ENCODE results near the gene CHN2. TPM values are rescaled to one million over a fixed set of nuclear protein-coding genes. Genes with fewer than 3 reads are reported as not detected.

CHN2 gene
- total and polyA plus RNA-seq, 2 donors (not counting 1 experiment from before 2014, with no cell fraction given), result 0.86 to 1.4 TPM

DNA sequence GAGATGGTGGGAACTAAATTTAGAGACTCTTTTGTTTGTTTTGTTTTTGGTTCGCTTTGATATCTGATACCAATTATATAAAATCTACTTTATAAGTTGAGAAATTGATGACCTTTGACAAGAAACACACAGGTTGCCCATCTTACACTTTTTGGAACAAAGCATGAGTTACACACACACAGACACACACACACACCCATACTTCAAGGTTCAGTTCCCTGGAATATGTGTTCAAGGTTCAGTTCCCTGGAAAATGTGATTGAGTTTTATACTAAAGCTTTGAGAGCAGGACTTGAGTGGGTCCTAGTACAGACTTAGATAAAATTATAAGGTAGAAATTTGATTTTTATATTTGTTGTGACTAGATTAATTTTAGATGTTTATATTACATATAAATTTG, 234.8 kb downstream of the CHN2 start:
- no peaks in the 10 kb centered on the region for H3K36me3 ChIP-seq (replicated peaks in 1 of 2; ENCODE audit: control extremely low read depth in 1 of 2, control insufficient read depth in 1 of 2, extremely low read depth in 1 of 2, insufficient read depth in 2 of 2, low read length in 1 of 2)
- H3K4me2 ChIP-seq (replicated peaks; ENCODE audit: low read depth, low read length, poor library complexity, severe bottlenecking), result no peak overlapping the region
- no peak overlapping the region for H2AFZ ChIP-seq (ENCODE audit: insufficient read depth, low read depth, low read length, poor library complexity, severe bottlenecking)
- Mint-ChIP-seq H3K4me3 (no peak overlapping the region), H3K9me3 (ENCODE audit: insufficient read depth) (no peaks in the 10 kb centered on the region), H3K4me1 (peaks cover 8% of the 10 kb centered on the region), H3K27ac (no peak overlapping the region), H3K27me3 (peaks cover 5% of the 10 kb centered on the region)
- TF ChIP-seq EZH2 (IDR thresholded peaks at IDR 0.05; ENCODE audit: borderline replicate concordance, insufficient read depth, low read depth, low read length, poor library complexity, severe bottlenecking), result no peak
- TF ChIP-seq, protein P1, sequence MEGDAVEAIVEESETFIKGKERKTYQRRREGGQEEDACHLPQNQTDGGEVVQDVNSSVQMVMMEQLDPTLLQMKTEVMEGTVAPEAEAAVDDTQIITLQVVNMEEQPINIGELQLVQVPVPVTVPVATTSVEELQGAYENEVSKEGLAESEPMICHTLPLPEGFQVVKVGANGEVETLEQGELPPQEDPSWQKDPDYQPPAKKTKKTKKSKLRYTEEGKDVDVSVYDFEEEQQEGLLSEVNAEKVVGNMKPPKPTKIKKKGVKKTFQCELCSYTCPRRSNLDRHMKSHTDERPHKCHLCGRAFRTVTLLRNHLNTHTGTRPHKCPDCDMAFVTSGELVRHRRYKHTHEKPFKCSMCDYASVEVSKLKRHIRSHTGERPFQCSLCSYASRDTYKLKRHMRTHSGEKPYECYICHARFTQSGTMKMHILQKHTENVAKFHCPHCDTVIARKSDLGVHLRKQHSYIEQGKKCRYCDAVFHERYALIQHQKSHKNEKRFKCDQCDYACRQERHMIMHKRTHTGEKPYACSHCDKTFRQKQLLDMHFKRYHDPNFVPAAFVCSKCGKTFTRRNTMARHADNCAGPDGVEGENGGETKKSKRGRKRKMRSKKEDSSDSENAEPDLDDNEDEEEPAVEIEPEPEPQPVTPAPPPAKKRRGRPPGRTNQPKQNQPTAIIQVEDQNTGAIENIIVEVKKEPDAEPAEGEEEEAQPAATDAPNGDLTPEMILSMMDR (IDR thresholded peaks at IDR 0.05), result no peak
- CTCF ChIA-PET, result interaction anchor here (1.5 kb wide), 1 partner anchor 508 kb away, joined by 4 read pairs; no protein-coding TSS in a partner anchor
- H4K20me1 ChIP-seq (ENCODE audit: control insufficient read depth, insufficient read depth, low read length, poor library complexity, severe bottlenecking), result no peaks in the 10 kb centered on the region
- no peaks in the 10 kb centered on the region for H3K4me1 ChIP-seq (ENCODE audit: control insufficient read depth in 2 of 2, insufficient read depth in 2 of 2, low read length in 2 of 2)
- H3K27me3 ChIP-seq (replicated peaks in 1 of 4; ENCODE audit: control extremely low read depth in 1 of 4, control insufficient read depth in 3 of 4, insufficient read depth in 4 of 4, low read length in 3 of 4), result no peaks in the 10 kb centered on the region
- POLR2A ChIA-PET, result no interaction called here
- ATAC-seq (ENCODE audit: low read depth), result no peak
- no peak overlapping the region for H3K4me3 ChIP-seq (ENCODE audit: control extremely low read depth in 1 of 5, extremely low read depth in 1 of 5, insufficient read depth in 1 of 5, low read depth in 2 of 5, low read length in 4 of 5)
- intact Hi-C loops (cut with micrococcal nuclease), result no loop called here
- H3K9ac ChIP-seq (ENCODE audit: low read length), result no peak overlapping the region
- DNase-seq, result no peak
- no peak overlapping the region for H3K27ac ChIP-seq (ENCODE audit: low read length in 2 of 2)
- no CpG with 5 or more reads among the region's 1 CpG for WGBS (ENCODE audit: insufficient coverage)
- no peaks in the 10 kb centered on the region for H3K9me3 ChIP-seq (ENCODE audit: control extremely low read depth in 1 of 3, control insufficient read depth in 2 of 3, insufficient read depth in 1 of 3, low read length in 2 of 3)
- no peaks in the 10 kb centered on the region for H3K79me2 ChIP-seq (ENCODE audit: control insufficient read depth, insufficient read depth, low read length)

DNA sequence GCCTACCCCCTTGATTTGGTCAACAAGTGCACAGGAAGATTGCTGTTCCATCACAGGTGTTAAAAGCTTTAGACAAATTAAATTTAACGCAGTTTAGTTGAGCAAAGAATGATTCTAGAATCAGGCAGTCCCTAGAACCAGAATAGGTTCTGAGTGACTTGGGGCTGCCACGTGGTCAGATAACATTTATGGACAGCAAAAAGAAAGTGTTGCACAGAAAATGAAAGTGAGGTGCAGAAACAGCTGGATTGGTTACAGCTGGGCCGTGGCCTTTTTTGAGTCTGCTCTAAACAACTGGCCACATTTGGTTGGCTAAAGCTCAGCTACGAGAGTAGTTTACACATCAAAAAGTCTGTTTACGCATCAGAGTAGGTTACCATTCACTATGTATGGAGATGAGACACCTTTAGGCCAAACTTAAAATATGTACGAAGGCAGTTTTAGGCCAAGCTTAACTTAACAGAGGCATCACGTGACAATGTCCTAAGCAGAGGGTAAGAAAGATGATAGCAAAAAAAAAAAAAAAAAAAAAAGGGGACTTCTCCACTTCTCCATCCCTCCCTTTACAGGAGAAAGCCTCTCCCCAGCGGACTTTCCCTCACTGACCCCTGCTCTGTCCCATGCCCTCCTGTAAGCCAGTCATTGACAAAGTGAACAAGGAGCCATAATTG, 235.8 kb downstream of the CHN2 start:
- Mint-ChIP-seq H3K27me3 (no peaks in the 10 kb centered on the region), H3K4me1 (peaks cover 2% of the 10 kb centered on the region), H3K27ac (no peak overlapping the region), H3K4me3 (no peak overlapping the region), H3K9me3 (ENCODE audit: insufficient read depth) (no peaks in the 10 kb centered on the region)
- no peaks in the 10 kb centered on the region for H3K36me3 ChIP-seq (replicated peaks in 1 of 2; ENCODE audit: control extremely low read depth in 1 of 2, control insufficient read depth in 1 of 2, extremely low read depth in 1 of 2, insufficient read depth in 2 of 2, low read length in 1 of 2)
- H3K4me1 ChIP-seq (ENCODE audit: control insufficient read depth in 2 of 2, insufficient read depth in 2 of 2, low read length in 2 of 2), result no peaks in the 10 kb centered on the region
- POLR2A ChIA-PET, result no interaction called here
- no peak overlapping the region for H3K4me3 ChIP-seq (ENCODE audit: control extremely low read depth in 1 of 5, extremely low read depth in 1 of 5, insufficient read depth in 1 of 5, low read depth in 2 of 5, low read length in 4 of 5)
- no peaks in the 10 kb centered on the region for H3K79me2 ChIP-seq (ENCODE audit: control insufficient read depth, insufficient read depth, low read length)
- H3K9ac ChIP-seq (ENCODE audit: low read length), result no peak overlapping the region
- H3K27ac ChIP-seq (ENCODE audit: low read length in 2 of 2), result no peak overlapping the region
- no peaks in the 10 kb centered on the region for H4K20me1 ChIP-seq (ENCODE audit: control insufficient read depth, insufficient read depth, low read length, poor library complexity, severe bottlenecking)
- 85% methylated on average over 5 of the region's 8 CpGs for WGBS (ENCODE audit: insufficient coverage)
- DNase-seq (no peak), ATAC-seq (ENCODE audit: low read depth) (no peak)
- H2AFZ ChIP-seq (ENCODE audit: insufficient read depth, low read depth, low read length, poor library complexity, severe bottlenecking), result no peak overlapping the region
- TF ChIP-seq, protein P1 (IDR thresholded peaks at IDR 0.05), result no peak
- no peak for TF ChIP-seq EZH2 (IDR thresholded peaks at IDR 0.05; ENCODE audit: borderline replicate concordance, insufficient read depth, low read depth, low read length, poor library complexity, severe bottlenecking)
- no peaks in the 10 kb centered on the region for H3K27me3 ChIP-seq (replicated peaks in 1 of 4; ENCODE audit: control extremely low read depth in 1 of 4, control insufficient read depth in 3 of 4, insufficient read depth in 4 of 4, low read length in 3 of 4)
- CTCF ChIA-PET, result no interaction called here
- intact Hi-C loops (cut with micrococcal nuclease), result no loop called here
- H3K4me2 ChIP-seq (replicated peaks; ENCODE audit: low read depth, low read length, poor library complexity, severe bottlenecking), result no peak overlapping the region
- no peaks in the 10 kb centered on the region for H3K9me3 ChIP-seq (ENCODE audit: control extremely low read depth in 1 of 3, control insufficient read depth in 2 of 3, insufficient read depth in 1 of 3, low read length in 2 of 3)

Data from B cell (primary cell).